H9 (cell line): Measurements from ENCODE around the gene NOMO2. TPM values are rescaled to one million over a fixed set of nuclear protein-coding genes. Genes with fewer than 3 reads are reported as not detected.
"Not testable (repeated sequence)": the region's sequence is repeated elsewhere in the genome, so short reads cannot be mapped to it uniquely, and the experiment has no call there.

Experiments used
- DNase-seq: peaks from one replicate; pipeline ENCODE4 v3.0.0-alpha.2; 2017
- H2AFZ ChIP-seq: one replicate; pipeline ENCODE4 v1.6.1; 2013; ENCODE audit warnings: mild to moderate bottlenecking, low read length, control low read depth, moderate library complexity
- H2AK5ac ChIP-seq: 2 replicates; pipeline ENCODE4 v1.6.1; 2013; ENCODE audit warnings: low read length, control low read depth, mixed read lengths; ENCODE audit not compliant: insufficient read length
- H2BK120ac ChIP-seq: one replicate; pipeline ENCODE4 v1.6.1; 2013; ENCODE audit warnings: low read depth, mild to moderate bottlenecking, low read length, control low read depth, inconsistent platforms; ENCODE audit not compliant: poor library complexity, severe bottlenecking
- H2BK12ac ChIP-seq: 2 replicates; pipeline ENCODE4 v1.6.1; 2013; ENCODE audit warnings: low read length, control low read depth, mixed read lengths, low read depth; ENCODE audit not compliant: insufficient read length
- H2BK15ac ChIP-seq: 2 replicates; pipeline ENCODE4 v1.6.1; 2013; ENCODE audit warnings: low read depth, low read length, control low read depth
- H2BK20ac ChIP-seq: one replicate; pipeline ENCODE4 v1.6.1; 2013; ENCODE audit warnings: low read depth, mild to moderate bottlenecking, low read length, control low read depth, inconsistent platforms; ENCODE audit not compliant: poor library complexity, severe bottlenecking
- H2BK5ac ChIP-seq: 2 replicates; pipeline ENCODE4 v1.6.1; 2013; ENCODE audit warnings: low read length, control low read depth, mixed read lengths; ENCODE audit not compliant: insufficient read length
- H3K14ac ChIP-seq: 2 replicates; pipeline ENCODE4 v1.6.1; 2013; ENCODE audit warnings: low read length, control low read depth; ENCODE audit not compliant: insufficient read depth
- H3K18ac ChIP-seq: 2 replicates; pipeline ENCODE4 v1.6.1; 2013; ENCODE audit warnings: low read depth, mild to moderate bottlenecking, mixed read lengths, low read length, control low read depth; ENCODE audit not compliant: insufficient read length
- H3K23ac ChIP-seq: 2 replicates; pipeline ENCODE4 v1.6.1; 2013; ENCODE audit warnings: low read length, control low read depth, mixed read lengths, low read depth; ENCODE audit not compliant: insufficient read length
- H3K23me2 ChIP-seq: 2 replicates; pipeline ENCODE4 v1.6.1; 2013; ENCODE audit warnings: low read depth, mild to moderate bottlenecking, mixed read lengths, low read length, control low read depth; ENCODE audit not compliant: insufficient read length, poor library complexity, severe bottlenecking
- H3K27ac ChIP-seq: 2 replicates; pipeline ENCODE4 v1.5.1; 2013; ENCODE audit warnings: low read length, control low read depth, mixed read lengths, low read depth; ENCODE audit not compliant: insufficient read length
- H3K27me3 ChIP-seq: 2 replicates; pipeline ENCODE4 v1.6.1; 2013; ENCODE audit warnings: low read length, control low read depth, inconsistent platforms; ENCODE audit not compliant: insufficient read depth
- H3K4ac ChIP-seq: 2 replicates; pipeline ENCODE4 v1.6.1; 2013; ENCODE audit warnings: low read depth, mild to moderate bottlenecking, control low read depth, inconsistent platforms, low read length, moderate library complexity
- H3K4me1 ChIP-seq: 2 replicates; pipeline ENCODE4 v1.6.1; 2013; ENCODE audit warnings: low read length, control low read depth, inconsistent platforms; ENCODE audit not compliant: insufficient read depth
- H3K4me2 ChIP-seq: 2 replicates; pipeline ENCODE4 v1.6.1; 2013; ENCODE audit warnings: low read length, control low read depth, mixed read lengths; ENCODE audit not compliant: insufficient read length, insufficient read depth
- H3K56ac ChIP-seq: 2 replicates; pipeline ENCODE4 v1.6.1; 2013; ENCODE audit warnings: low read depth, mild to moderate bottlenecking, mixed read lengths, low read length, control low read depth; ENCODE audit not compliant: insufficient read length
- H3K79me1 ChIP-seq: 2 replicates; pipeline ENCODE4 v1.6.1; 2013; ENCODE audit warnings: low read depth, mild to moderate bottlenecking, moderate library complexity, low read length, control low read depth, inconsistent platforms; ENCODE audit not compliant: insufficient read depth, poor library complexity, severe bottlenecking
- H3K79me2 ChIP-seq: 2 replicates; pipeline ENCODE4 v1.6.1; 2013; ENCODE audit warnings: low read length, control low read depth, inconsistent platforms; ENCODE audit not compliant: insufficient read depth
- H3K9ac ChIP-seq: 2 replicates; pipeline ENCODE4 v1.6.1; 2013; ENCODE audit warnings: low read length, control low read depth, mixed read lengths; ENCODE audit not compliant: insufficient read length; ENCODE audit errors: extremely low read depth
- H3K9me3 ChIP-seq: one replicate; pipeline ENCODE4 v1.6.1; 2013; ENCODE audit warnings: low read depth, low read length, inconsistent platforms; ENCODE audit not compliant: control insufficient read depth
- H3T11ph ChIP-seq: one replicate; pipeline ENCODE4 v1.6.1; 2013; ENCODE audit warnings: mild to moderate bottlenecking, low read length, control low read depth, inconsistent platforms
- H4K20me1 ChIP-seq: one replicate; pipeline ENCODE4 v1.6.1; 2013; ENCODE audit not compliant: control insufficient read depth, insufficient read length, insufficient read depth
- H4K5ac ChIP-seq: 2 replicates; pipeline ENCODE4 v1.6.1; 2013; ENCODE audit warnings: low read depth, mild to moderate bottlenecking, mixed read lengths, low read length, control low read depth; ENCODE audit not compliant: insufficient read length
- H4K8ac ChIP-seq: replicated peaks from 2 replicates; pipeline ENCODE4 v1.6.1; 2013; ENCODE audit warnings: low read length, control low read depth, mixed read lengths, low read depth; ENCODE audit not compliant: insufficient read length
- H4K91ac ChIP-seq: 2 replicates; pipeline ENCODE4 v1.6.1; 2013; ENCODE audit warnings: low read depth, mild to moderate bottlenecking, moderate library complexity, mixed read lengths, low read length, control low read depth; ENCODE audit not compliant: insufficient read length
- H3K27ac Mint-ChIP-seq, 3 experiments: 2 replicates in 2 of 3; 3 replicates in 1 of 3; pipeline ENCODE4 v1.8.0; 2020 to 2021; ENCODE audit warnings: mixed read lengths in 3 of 3, mild to moderate bottlenecking in 1 of 3, moderate library complexity in 1 of 3
- H3K27me3 Mint-ChIP-seq: 2 replicates; pipeline ENCODE4 v1.8.0; 2021; ENCODE audit warnings: low read depth, mild to moderate bottlenecking, moderate library complexity, mixed read lengths
- H3K36me3 Mint-ChIP-seq, 3 experiments: 2 replicates in 2 of 3; 3 replicates in 1 of 3; pipeline ENCODE4 v1.8.0; 2020 to 2021; ENCODE audit warnings: low read depth in 3 of 3, mixed read lengths in 3 of 3; ENCODE audit not compliant: insufficient read depth in 1 of 3
- H3K4me1 Mint-ChIP-seq, 2 experiments: 2 replicates each; pipeline ENCODE4 v1.8.0; 2020; ENCODE audit warnings: mixed read lengths in 2 of 2
- H3K4me3 Mint-ChIP-seq, 2 experiments: 2 replicates in 1 of 2; 3 replicates in 1 of 2; pipeline ENCODE4 v1.8.0; 2020 to 2021; ENCODE audit warnings: mild to moderate bottlenecking in 2 of 2, mixed read lengths in 2 of 2, moderate library complexity in 1 of 2
- H3K9me3 Mint-ChIP-seq, 2 experiments: 2 replicates in 1 of 2; 3 replicates in 1 of 2; pipeline ENCODE4 v1.8.0; 2020; ENCODE audit warnings: mild to moderate bottlenecking in 2 of 2, mixed read lengths in 2 of 2, moderate library complexity in 1 of 2
- WGBS: extraction: QIAGEN DNeasy Blood & Tissue Kit; methylation state at CpG from one replicate; pipeline ENCODE4 v1.1.7; 2013; ENCODE audit warnings: missing lambda C conversion rate, low lambda C conversion rate, mixed read lengths; ENCODE audit not compliant: insufficient read length; ENCODE audit errors: extremely low coverage; 5-methylcytosine and 5-hydroxymethylcytosine counted together
- total RNA-seq: library from RNA; stranded (reverse); gene quantifications from 2 replicates; pipeline ENCODE4 v1.2.1, GENCODE V29; 2021

The NOMO2 gene
- total RNA-seq, 1 experiment from 2014 or later: 100 TPM

DNA sequence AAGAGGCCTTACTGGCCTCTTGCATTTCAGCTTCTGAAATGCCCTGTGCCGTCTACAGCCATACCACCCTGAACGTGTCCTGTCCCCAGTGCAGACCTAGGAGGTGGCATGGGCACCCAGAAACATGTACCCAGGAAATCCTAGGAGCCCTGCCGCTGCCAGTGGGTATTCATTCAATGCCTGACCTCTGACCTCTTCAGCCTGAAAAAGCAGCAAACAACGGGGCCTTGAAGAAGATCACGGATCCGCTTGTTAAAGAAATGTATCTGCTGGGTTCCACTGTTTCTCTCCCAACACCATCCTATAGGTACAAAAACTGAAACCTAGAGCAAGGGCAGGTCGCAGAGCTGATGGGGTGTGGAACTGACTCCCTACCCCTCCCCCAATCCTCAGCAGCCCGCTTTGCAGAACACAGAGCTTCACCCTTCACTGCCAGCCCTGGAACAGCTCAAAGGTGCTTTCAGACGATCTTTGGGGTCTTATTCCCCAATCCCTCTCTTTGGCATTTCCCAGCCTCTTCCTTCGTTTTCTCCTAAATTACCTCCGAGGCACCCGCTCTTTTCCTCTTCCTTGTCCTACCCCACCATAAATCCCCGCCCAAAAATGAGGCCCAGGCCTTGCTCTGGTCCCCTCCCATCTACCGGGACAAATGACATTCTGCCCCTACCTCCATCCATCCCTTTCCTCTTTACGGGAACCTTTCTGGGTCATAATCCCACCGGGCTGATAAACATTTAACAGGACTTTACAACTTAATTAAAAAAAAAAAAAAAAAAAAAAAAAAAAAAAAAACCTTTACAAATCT, 1.3 kb downstream of the NOMO2 start:
- H2AFZ ChIP-seq, H3K9me3 ChIP-seq, H3K27me3 ChIP-seq, H2BK20ac ChIP-seq, H2BK5ac ChIP-seq, H2BK120ac ChIP-seq, H3K27ac Mint-ChIP-seq, H3K23ac ChIP-seq, H3K4ac ChIP-seq, H4K8ac ChIP-seq, H3K79me2 ChIP-seq, H3K9me3 Mint-ChIP-seq, H3K9ac ChIP-seq, DNase-seq, H3K4me1 Mint-ChIP-seq, H4K5ac ChIP-seq, H3K18ac ChIP-seq, H2BK12ac ChIP-seq, H3K27ac ChIP-seq, H3K79me1 ChIP-seq, H3T11ph ChIP-seq, H3K4me2 ChIP-seq, H3K14ac ChIP-seq, H2AK5ac ChIP-seq, H3K27me3 Mint-ChIP-seq, H3K36me3 Mint-ChIP-seq, H2BK15ac ChIP-seq, H4K20me1 ChIP-seq, H3K4me1 ChIP-seq, H3K23me2 ChIP-seq, H4K91ac ChIP-seq, H3K56ac ChIP-seq: not testable (repeated sequence)
- WGBS: no CpG with 5 or more reads among the region's 16 CpGs
- peak overlapping the region; percentile 48 to 70 for H3K4me3 Mint-ChIP-seq

DNA sequence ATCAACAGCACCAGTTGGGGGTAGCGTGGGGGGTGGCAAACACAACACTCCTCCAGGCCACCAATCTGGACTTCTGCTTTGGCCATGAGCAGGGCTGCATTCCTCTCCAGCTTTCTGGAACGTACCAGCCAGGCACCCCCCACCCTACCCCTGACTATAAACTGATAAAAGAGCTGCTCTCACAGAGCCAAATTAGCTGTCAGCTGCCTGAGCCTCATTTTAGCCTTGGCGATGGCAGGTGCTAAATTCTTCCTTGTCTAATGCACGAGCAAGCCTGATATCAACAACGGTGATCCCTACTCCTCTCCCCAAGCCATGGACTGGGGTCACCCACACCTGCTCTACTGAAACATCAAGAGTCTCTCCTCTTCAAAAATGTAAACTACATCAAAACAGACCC, 8.2 kb downstream of the NOMO2 start:
- not testable (repeated sequence) for H3K23ac ChIP-seq, H3K9me3 Mint-ChIP-seq, H3K27ac ChIP-seq, H2BK15ac ChIP-seq, H4K20me1 ChIP-seq, H3K4me1 ChIP-seq, H3K9me3 ChIP-seq, H3K23me2 ChIP-seq, H3K14ac ChIP-seq, H3K4me3 Mint-ChIP-seq, H2BK120ac ChIP-seq, H4K5ac ChIP-seq, H4K8ac ChIP-seq, H3K9ac ChIP-seq, H3K4me2 ChIP-seq, H2BK20ac ChIP-seq, H2AFZ ChIP-seq, H3K27me3 ChIP-seq, H3K4me1 Mint-ChIP-seq, H3K36me3 Mint-ChIP-seq, H3K79me2 ChIP-seq, DNase-seq, H3K4ac ChIP-seq, H3K27ac Mint-ChIP-seq, H4K91ac ChIP-seq, H3T11ph ChIP-seq, H3K79me1 ChIP-seq, H2BK12ac ChIP-seq, H2AK5ac ChIP-seq, H3K18ac ChIP-seq, H3K27me3 Mint-ChIP-seq, H2BK5ac ChIP-seq, H3K56ac ChIP-seq
- no CpG with 5 or more reads among the region's 5 CpGs for WGBS
